ENCODE results near the gene INSC. TPM values are rescaled to one million over a fixed set of nuclear protein-coding genes. Genes with fewer than 3 reads are reported as not detected.

Gene INSC
- total RNA-seq, 2 experiments from 2014 or later = 1.0 TPM

DNA sequence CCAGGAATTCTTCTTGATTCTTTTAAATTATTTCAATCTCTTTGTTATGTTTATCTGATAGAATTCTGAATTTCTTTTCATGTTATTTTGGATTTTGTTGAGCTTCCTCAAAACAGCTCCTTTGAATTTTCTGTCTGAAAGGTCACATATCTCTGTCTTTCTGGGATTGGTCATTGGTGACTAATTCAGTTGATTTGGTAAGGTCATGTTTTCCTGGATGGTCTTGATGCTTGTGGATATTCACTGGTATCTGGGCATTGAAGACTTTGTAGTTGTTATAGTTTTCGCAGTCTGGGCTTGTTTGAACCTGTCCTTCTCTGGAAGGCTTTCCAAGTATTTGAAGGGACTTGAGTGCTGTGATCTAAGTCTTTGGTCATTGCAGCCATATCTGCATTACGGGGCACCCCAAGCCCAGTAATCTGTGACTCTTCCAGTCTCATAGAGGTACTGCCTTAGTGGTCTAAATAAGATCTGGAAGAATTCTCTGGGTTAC, 18.9 kb upstream of the INSC start:
- H3K27me3 Mint-ChIP-seq (ENCODE audit: low read depth) = peaks cover 10% of the 10 kb centered on the region
- no peaks in the 10 kb centered on the region for H3K4me1 Mint-ChIP-seq (ENCODE audit: low read depth)
- CTCF ChIA-PET = interaction anchor here (0.6 to 1.1 kb wide), 2 partner anchors 21 to 22 kb away, joined by 3 to 4 read pairs; no protein-coding TSS in a partner anchor
- H3K4me3 Mint-ChIP-seq = no peak overlapping the region
- no peaks in the 10 kb centered on the region for H3K9me3 Mint-ChIP-seq
- intact Hi-C loops (cut with micrococcal nuclease) = no loop called here
- H3K27ac Mint-ChIP-seq = no peak overlapping the region
- H3K36me3 Mint-ChIP-seq (ENCODE audit: low read depth) = no peaks in the 10 kb centered on the region
- no peak for DNase-seq

DNA sequence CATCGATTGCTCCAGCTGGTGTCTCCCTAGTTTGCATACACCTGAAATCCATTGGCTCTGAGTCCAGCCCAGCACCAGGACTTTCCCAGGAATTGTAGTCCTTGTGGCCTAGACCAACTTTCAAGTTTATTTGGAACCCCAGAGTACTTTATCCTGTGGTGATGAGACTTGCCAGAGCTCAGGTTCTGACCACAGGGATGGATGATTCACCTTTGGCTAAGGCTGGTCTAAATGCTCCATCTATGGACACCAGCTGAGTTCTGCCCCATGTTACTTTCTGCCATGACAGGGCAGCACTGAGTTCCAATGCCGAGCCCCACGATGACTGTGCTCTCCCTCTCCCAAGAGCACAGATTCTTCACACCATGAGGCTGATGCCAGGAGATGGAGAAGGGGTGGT, 17.3 kb upstream of the INSC start:
- H3K27me3 Mint-ChIP-seq (ENCODE audit: low read depth) = peaks cover 10% of the 10 kb centered on the region
- H3K27ac Mint-ChIP-seq = no peak overlapping the region
- intact Hi-C loops (cut with micrococcal nuclease) = no loop called here
- no peaks in the 10 kb centered on the region for H3K9me3 Mint-ChIP-seq
- H3K4me1 Mint-ChIP-seq (ENCODE audit: low read depth) = no peaks in the 10 kb centered on the region
- no peak overlapping the region for H3K4me3 Mint-ChIP-seq
- no peak for DNase-seq
- H3K36me3 Mint-ChIP-seq (ENCODE audit: low read depth) = no peaks in the 10 kb centered on the region
- CTCF ChIA-PET = interaction anchor here (0.8 kb wide), 1 partner anchor 112 kb away, joined by 4 read pairs; no protein-coding TSS in a partner anchor

- no peak overlapping the region for H3K4me3 Mint-ChIP-seq
- intact Hi-C loops (cut with micrococcal nuclease) = no loop called here
- CTCF ChIA-PET = interaction anchor here (0.8 to 4.8 kb wide), 9 partner anchors 24 to 192 kb away, joined by 3 to 62 read pairs (median 4); no protein-coding TSS in a partner anchor
Measured at GRCh38 chr11:15099267-15099666, 15.5 kb upstream of the INSC start.

DNA sequence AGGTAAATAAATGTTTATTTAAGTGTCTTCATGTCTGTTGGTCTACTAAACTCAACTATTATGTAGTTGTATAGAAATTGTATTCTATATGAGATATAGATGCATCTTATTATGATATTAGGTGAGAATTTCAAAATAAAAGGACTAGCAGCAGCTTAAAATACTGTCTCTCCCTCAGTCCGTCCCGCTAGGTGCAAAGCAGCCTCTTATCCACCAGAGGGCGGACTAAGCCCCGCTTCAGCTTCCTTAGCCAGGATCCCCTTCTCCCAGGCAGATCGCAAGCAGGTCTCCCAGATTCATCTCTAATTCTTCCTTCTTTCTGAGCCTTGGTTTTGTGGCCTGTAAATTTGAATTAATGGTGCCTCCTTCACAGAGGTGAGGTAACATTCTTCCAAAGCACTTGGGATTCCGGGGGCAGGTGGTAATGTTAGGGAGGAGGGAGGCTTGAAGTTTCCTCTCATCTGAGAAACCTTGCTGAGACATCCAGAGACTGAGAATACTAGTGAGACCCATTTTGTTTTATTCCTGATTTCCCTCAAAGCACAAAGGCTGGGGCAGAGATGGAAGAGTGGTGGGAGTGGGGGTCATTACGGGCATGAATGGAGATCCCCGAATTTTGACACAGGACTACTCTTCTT, 13.5 kb upstream of the INSC start:
- peak; percentile 71 for DNase-seq
- CTCF ChIA-PET = interaction anchor here (0.6 to 4.8 kb wide), 20 partner anchors 10 to 192 kb away, joined by 3 to 62 read pairs (median 4); no protein-coding TSS in a partner anchor
- Mint-ChIP-seq H3K27ac (no peak overlapping the region), H3K4me3 (no peak overlapping the region), H3K4me1 (ENCODE audit: low read depth) (no peaks in the 10 kb centered on the region), H3K27me3 (ENCODE audit: low read depth) (peaks cover 10% of the 10 kb centered on the region), H3K36me3 (ENCODE audit: low read depth) (no peaks in the 10 kb centered on the region), H3K9me3 (no peaks in the 10 kb centered on the region)
- intact Hi-C loops (cut with micrococcal nuclease) = loop anchor here (1.0 kb wide), 2 partner anchors 58 to 107 kb away; no protein-coding TSS in a partner anchor

More at GRCh38 chr11:15099267-15099666, 15.5 kb upstream of the INSC start:
- H3K4me1 Mint-ChIP-seq (ENCODE audit: low read depth) = no peaks in the 10 kb centered on the region
- no peak overlapping the region for H3K27ac Mint-ChIP-seq
- H3K36me3 Mint-ChIP-seq (ENCODE audit: low read depth) = no peaks in the 10 kb centered on the region
- no peaks in the 10 kb centered on the region for H3K9me3 Mint-ChIP-seq
- H3K27me3 Mint-ChIP-seq (ENCODE audit: low read depth) = peaks cover 10% of the 10 kb centered on the region
- no peak for DNase-seq

DNA sequence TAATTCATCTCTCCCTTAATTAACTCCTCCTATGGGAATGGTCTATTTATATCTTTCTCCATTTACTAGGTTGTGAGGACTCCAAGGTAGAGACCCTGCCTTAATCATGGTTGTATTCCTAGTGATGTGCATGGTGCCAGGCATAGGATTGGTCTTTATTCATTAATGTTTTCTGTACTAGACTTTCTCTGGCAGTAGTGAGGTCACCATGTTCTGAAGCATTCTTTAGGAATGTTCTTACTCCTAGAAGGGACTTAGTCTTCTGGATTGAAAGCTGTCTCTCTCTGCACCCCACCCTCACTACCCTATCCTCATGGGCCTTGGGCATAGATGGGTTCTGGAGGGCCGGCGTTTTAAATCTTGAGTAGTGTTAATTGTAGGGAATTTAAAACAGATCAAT, 10.6 kb upstream of the INSC start:
- Mint-ChIP-seq H3K27me3 (ENCODE audit: low read depth) (no peaks in the 10 kb centered on the region), H3K27ac (no peak overlapping the region), H3K4me1 (ENCODE audit: low read depth) (no peaks in the 10 kb centered on the region), H3K4me3 (no peak overlapping the region), H3K36me3 (ENCODE audit: low read depth) (no peaks in the 10 kb centered on the region), H3K9me3 (no peaks in the 10 kb centered on the region)
- intact Hi-C loops (cut with micrococcal nuclease) = no loop called here
- no peak for DNase-seq
- CTCF ChIA-PET = interaction anchor here (1.0 kb wide), 1 partner anchor 10 kb away, joined by 3 read pairs; the partner anchor contains the start of gene INSC

DNA sequence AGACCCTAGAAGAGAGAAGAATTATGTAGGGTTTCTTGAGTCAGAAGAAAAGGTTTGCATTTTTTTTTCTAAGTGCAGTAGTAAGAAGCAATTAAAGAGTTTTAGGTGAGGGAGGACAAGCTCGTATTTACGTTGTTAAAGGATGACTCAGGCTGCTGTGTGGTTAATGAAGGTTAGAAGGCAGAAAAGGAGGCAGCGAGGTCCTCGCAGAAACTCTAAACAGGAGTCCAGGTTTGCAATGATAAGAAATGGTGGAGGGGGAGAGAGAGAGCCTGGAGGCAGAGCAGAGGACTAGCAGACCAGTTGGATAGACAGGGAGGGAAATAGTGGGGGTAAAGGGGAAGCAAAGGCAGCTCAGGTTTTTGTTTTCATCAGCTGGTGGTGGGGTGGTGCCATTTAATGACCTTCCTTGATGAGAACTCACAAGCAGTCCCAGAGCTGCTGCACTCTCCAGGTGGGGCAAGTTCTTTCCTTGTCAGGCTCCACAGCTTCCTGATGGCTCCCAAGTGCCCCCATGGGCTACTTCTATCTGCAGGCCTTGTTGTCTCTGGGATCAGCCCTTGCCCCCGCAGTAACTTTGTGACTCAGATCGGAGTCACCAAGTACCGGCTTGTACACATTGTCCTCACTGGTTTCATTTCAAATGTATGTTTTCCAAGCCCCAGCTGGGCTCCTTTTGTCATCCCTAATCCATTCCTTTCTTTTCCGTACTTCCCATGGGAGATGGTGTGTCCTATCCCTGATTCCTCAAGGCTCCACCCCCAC, 8.3 kb upstream of the INSC start:
- CTCF ChIA-PET = interaction anchor here (0.6 to 2.0 kb wide), 4 partner anchors 8 to 104 kb away, joined by 3 to 10 read pairs (median 4); partner anchors contain the start of gene INSC
- Mint-ChIP-seq H3K27me3 (ENCODE audit: low read depth) (no peaks in the 10 kb centered on the region), H3K36me3 (ENCODE audit: low read depth) (no peaks in the 10 kb centered on the region), H3K27ac (no peak overlapping the region), H3K4me3 (no peak overlapping the region), H3K4me1 (ENCODE audit: low read depth) (no peaks in the 10 kb centered on the region), H3K9me3 (no peaks in the 10 kb centered on the region)
- no peak for DNase-seq
- intact Hi-C loops (cut with micrococcal nuclease) = no loop called here

- CTCF ChIA-PET = interaction anchor here (1.3 kb wide), 1 partner anchor 102 kb away, joined by 5 read pairs; no protein-coding TSS in a partner anchor
- no peak overlapping the region for H3K4me3 Mint-ChIP-seq
- no peak overlapping the region for H3K27ac Mint-ChIP-seq
- no peaks in the 10 kb centered on the region for H3K36me3 Mint-ChIP-seq (ENCODE audit: low read depth)
- H3K9me3 Mint-ChIP-seq = no peaks in the 10 kb centered on the region
- H3K4me1 Mint-ChIP-seq (ENCODE audit: low read depth) = no peaks in the 10 kb centered on the region
- no peak for DNase-seq
- peaks cover 1% of the 10 kb centered on the region for H3K27me3 Mint-ChIP-seq (ENCODE audit: low read depth)
- intact Hi-C loops (cut with micrococcal nuclease) = no loop called here
Measured at GRCh38 chr11:15107730-15108515, 6.8 kb upstream of the INSC start.

- no peak overlapping the region for H3K27ac Mint-ChIP-seq
- peaks cover 4% of the 10 kb centered on the region for H3K4me1 Mint-ChIP-seq (ENCODE audit: low read depth)
- H3K4me3 Mint-ChIP-seq = no peak overlapping the region
- CTCF ChIA-PET = no interaction called here
- peaks cover 4% of the 10 kb centered on the region for H3K27me3 Mint-ChIP-seq (ENCODE audit: low read depth)
- no peak for DNase-seq
- intact Hi-C loops (cut with micrococcal nuclease) = no loop called here
- no peaks in the 10 kb centered on the region for H3K9me3 Mint-ChIP-seq
- H3K36me3 Mint-ChIP-seq (ENCODE audit: low read depth) = no peaks in the 10 kb centered on the region
Measured at GRCh38 chr11:15108592-15109130, 6.1 kb upstream of the INSC start.

- no peak for DNase-seq
- Mint-ChIP-seq H3K27ac (no peak overlapping the region), H3K27me3 (ENCODE audit: low read depth) (peaks cover 11% of the 10 kb centered on the region), H3K9me3 (no peaks in the 10 kb centered on the region), H3K4me3 (no peak overlapping the region), H3K4me1 (ENCODE audit: low read depth) (peaks cover 7% of the 10 kb centered on the region), H3K36me3 (ENCODE audit: low read depth) (no peaks in the 10 kb centered on the region)
- intact Hi-C loops (cut with micrococcal nuclease) = no loop called here
- CTCF ChIA-PET = interaction anchor here (0.9 to 2.6 kb wide), 4 partner anchors 7 to 101 kb away, joined by 3 to 19 read pairs (median 4); no protein-coding TSS in a partner anchor
Measured at GRCh38 chr11:15109602-15110001, 5.1 kb upstream of the INSC start.

- H3K36me3 Mint-ChIP-seq (ENCODE audit: low read depth) = no peaks in the 10 kb centered on the region
- H3K4me3 Mint-ChIP-seq = no peak overlapping the region
- H3K9me3 Mint-ChIP-seq = no peaks in the 10 kb centered on the region
- H3K4me1 Mint-ChIP-seq (ENCODE audit: low read depth) = peaks cover 11% of the 10 kb centered on the region
- CTCF ChIA-PET = interaction anchor here (1.6 to 2.6 kb wide), 2 partner anchors 9 to 96 kb away, joined by 5 to 19 read pairs; no protein-coding TSS in a partner anchor
- H3K27me3 Mint-ChIP-seq (ENCODE audit: low read depth) = peaks cover 24% of the 10 kb centered on the region
- intact Hi-C loops (cut with micrococcal nuclease) = no loop called here
- DNase-seq = no peak
- H3K27ac Mint-ChIP-seq = no peak overlapping the region
Measured at GRCh38 chr11:15111215-15111614, 3.5 kb upstream of the INSC start.

- no peaks in the 10 kb centered on the region for H3K9me3 Mint-ChIP-seq
- DNase-seq = no peak
- no peak overlapping the region for H3K4me3 Mint-ChIP-seq
- H3K4me1 Mint-ChIP-seq (ENCODE audit: low read depth) = peaks cover 11% of the 10 kb centered on the region
- H3K27me3 Mint-ChIP-seq (ENCODE audit: low read depth) = peaks cover 29% of the 10 kb centered on the region
- CTCF ChIA-PET = interaction anchor here (1.1 to 2.6 kb wide), 2 partner anchors 10 to 98 kb away, joined by 3 to 19 read pairs; no protein-coding TSS in a partner anchor
- intact Hi-C loops (cut with micrococcal nuclease) = no loop called here
- H3K36me3 Mint-ChIP-seq (ENCODE audit: low read depth) = no peaks in the 10 kb centered on the region
- H3K27ac Mint-ChIP-seq = no peak overlapping the region
Measured at GRCh38 chr11:15112131-15112541, 2.6 kb upstream of the INSC start.

All from activated naive CD4-positive, alpha-beta T cell treated with anti-CD3 and anti-CD28 coated beads for 36 hours (primary cell).